HL-60 (cell line): Measurements from ENCODE around the gene LOXL3.

Source experiments
- DNase-seq, 2 experiments: peaks; one replicate each; pipeline ENCODE4 v3.0.0-alpha.2; 2010 to 2020; ENCODE audit warnings: low read depth in 1 of 2, low spot score in 1 of 2
- H3K27ac ChIP-seq: fragments of 250-450 bp; sonication (Bioruptor Pico); replicated peaks from 2 replicates; pipeline ENCODE4 v1.5.1; 2020; ENCODE audit warnings: mild to moderate bottlenecking, moderate library complexity
- H3K27me3 ChIP-seq: fragments of 250-450 bp; sonication (Bioruptor Pico); 2 replicates; pipeline ENCODE4 v1.5.1; 2021; ENCODE audit warnings: mild to moderate bottlenecking, moderate library complexity; ENCODE audit not compliant: insufficient read depth, poor library complexity, severe bottlenecking
- H3K4me3 ChIP-seq: replicated peaks from 2 replicates; pipeline ENCODE4 v1.5.1; 2011; ENCODE audit warnings: mild to moderate bottlenecking, control low read depth, low read length; ENCODE audit not compliant: insufficient read depth
- GABPA ChIP-seq: IDR thresholded peaks from 2 replicates; pipeline ENCODE4 v1.6.1; 2012; ENCODE audit warnings: low read depth
- POLR2AphosphoS5 ChIP-seq: IDR thresholded peaks from 2 replicates; pipeline ENCODE4 v1.6.1; 2012; ENCODE audit warnings: low read depth
- SPI1 ChIP-seq: IDR thresholded peaks from 2 replicates; pipeline ENCODE4 v1.6.1; 2012; ENCODE audit warnings: low read depth, mild to moderate bottlenecking, borderline replicate concordance
- TF ChIP-seq, protein P1 (sequence below): IDR thresholded peaks from one replicate; pipeline ENCODE4 v1.5.1; 2011; ENCODE audit warnings: low read length, control low read depth, inconsistent platforms; ENCODE audit not compliant: insufficient read depth
- TF ChIP-seq, protein P2 (sequence below): IDR thresholded peaks from 2 replicates; pipeline ENCODE4 v1.6.1; 2012; ENCODE audit warnings: low read depth; ENCODE audit not compliant: insufficient replicate concordance

Gene LOXL3

DNA sequence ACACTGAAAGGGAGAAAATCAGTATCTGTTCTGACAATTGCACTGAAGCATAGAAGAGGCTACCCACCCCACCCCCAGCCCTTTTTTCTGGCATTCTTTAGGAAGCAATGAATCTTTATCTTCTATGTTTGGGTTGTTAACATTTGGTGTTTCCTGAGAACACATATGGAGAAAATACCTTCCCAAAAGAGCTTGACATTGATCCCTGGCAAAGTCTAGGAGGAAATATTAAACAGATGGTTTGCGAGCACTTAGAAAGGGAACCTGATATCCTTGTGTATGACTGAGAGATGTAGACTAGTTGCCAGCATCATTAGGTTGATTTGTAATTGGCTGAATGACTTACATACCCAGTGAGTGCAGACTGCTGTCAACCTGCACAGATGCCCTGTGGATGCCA lies 43.7 kb upstream of the LOXL3 start:
- DNase-seq: no peak
- peaks cover 3% of the 10 kb centered on the region for H3K27me3 ChIP-seq
- TF ChIP-seq GABPA (no peak), SPI1 (no peak), POLR2AphosphoS5 (no peak)
- TF ChIP-seq, protein P1, sequence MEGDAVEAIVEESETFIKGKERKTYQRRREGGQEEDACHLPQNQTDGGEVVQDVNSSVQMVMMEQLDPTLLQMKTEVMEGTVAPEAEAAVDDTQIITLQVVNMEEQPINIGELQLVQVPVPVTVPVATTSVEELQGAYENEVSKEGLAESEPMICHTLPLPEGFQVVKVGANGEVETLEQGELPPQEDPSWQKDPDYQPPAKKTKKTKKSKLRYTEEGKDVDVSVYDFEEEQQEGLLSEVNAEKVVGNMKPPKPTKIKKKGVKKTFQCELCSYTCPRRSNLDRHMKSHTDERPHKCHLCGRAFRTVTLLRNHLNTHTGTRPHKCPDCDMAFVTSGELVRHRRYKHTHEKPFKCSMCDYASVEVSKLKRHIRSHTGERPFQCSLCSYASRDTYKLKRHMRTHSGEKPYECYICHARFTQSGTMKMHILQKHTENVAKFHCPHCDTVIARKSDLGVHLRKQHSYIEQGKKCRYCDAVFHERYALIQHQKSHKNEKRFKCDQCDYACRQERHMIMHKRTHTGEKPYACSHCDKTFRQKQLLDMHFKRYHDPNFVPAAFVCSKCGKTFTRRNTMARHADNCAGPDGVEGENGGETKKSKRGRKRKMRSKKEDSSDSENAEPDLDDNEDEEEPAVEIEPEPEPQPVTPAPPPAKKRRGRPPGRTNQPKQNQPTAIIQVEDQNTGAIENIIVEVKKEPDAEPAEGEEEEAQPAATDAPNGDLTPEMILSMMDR: no peak
- TF ChIP-seq, protein P2, sequence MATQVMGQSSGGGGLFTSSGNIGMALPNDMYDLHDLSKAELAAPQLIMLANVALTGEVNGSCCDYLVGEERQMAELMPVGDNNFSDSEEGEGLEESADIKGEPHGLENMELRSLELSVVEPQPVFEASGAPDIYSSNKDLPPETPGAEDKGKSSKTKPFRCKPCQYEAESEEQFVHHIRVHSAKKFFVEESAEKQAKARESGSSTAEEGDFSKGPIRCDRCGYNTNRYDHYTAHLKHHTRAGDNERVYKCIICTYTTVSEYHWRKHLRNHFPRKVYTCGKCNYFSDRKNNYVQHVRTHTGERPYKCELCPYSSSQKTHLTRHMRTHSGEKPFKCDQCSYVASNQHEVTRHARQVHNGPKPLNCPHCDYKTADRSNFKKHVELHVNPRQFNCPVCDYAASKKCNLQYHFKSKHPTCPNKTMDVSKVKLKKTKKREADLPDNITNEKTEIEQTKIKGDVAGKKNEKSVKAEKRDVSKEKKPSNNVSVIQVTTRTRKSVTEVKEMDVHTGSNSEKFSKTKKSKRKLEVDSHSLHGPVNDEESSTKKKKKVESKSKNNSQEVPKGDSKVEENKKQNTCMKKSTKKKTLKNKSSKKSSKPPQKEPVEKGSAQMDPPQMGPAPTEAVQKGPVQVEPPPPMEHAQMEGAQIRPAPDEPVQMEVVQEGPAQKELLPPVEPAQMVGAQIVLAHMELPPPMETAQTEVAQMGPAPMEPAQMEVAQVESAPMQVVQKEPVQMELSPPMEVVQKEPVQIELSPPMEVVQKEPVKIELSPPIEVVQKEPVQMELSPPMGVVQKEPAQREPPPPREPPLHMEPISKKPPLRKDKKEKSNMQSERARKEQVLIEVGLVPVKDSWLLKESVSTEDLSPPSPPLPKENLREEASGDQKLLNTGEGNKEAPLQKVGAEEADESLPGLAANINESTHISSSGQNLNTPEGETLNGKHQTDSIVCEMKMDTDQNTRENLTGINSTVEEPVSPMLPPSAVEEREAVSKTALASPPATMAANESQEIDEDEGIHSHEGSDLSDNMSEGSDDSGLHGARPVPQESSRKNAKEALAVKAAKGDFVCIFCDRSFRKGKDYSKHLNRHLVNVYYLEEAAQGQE: no peak
- H3K27ac ChIP-seq: no peak overlapping the region
- H3K4me3 ChIP-seq: no peak overlapping the region

DNA sequence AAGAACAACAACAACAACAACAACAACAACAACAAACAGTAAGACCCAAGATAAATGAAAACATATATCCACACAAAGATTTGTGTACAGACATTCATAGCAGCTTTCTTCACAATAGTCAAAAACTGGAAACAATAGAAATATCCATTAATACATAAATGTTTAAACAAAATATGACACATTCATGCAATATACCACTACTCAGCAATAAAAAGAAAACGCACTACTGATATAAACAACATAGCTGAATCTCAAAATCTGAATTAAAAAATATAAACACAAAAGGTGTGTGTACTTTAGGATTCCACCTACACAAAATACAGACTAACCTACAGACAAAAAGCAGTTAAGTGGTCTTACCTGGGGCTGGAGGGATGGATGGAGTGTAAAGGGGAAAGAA lies 42.8 kb upstream of the LOXL3 start:
- TF ChIP-seq, protein P2: no peak
- TF ChIP-seq, protein P1: no peak
- no peak for TF ChIP-seq GABPA
- no peak for TF ChIP-seq SPI1
- TF ChIP-seq POLR2AphosphoS5: no peak
- Histone ChIP-seq H3K4me3 (no peak overlapping the region), H3K27ac (no peak overlapping the region), H3K27me3 (peaks cover 3% of the 10 kb centered on the region)
- no peak for DNase-seq

DNA sequence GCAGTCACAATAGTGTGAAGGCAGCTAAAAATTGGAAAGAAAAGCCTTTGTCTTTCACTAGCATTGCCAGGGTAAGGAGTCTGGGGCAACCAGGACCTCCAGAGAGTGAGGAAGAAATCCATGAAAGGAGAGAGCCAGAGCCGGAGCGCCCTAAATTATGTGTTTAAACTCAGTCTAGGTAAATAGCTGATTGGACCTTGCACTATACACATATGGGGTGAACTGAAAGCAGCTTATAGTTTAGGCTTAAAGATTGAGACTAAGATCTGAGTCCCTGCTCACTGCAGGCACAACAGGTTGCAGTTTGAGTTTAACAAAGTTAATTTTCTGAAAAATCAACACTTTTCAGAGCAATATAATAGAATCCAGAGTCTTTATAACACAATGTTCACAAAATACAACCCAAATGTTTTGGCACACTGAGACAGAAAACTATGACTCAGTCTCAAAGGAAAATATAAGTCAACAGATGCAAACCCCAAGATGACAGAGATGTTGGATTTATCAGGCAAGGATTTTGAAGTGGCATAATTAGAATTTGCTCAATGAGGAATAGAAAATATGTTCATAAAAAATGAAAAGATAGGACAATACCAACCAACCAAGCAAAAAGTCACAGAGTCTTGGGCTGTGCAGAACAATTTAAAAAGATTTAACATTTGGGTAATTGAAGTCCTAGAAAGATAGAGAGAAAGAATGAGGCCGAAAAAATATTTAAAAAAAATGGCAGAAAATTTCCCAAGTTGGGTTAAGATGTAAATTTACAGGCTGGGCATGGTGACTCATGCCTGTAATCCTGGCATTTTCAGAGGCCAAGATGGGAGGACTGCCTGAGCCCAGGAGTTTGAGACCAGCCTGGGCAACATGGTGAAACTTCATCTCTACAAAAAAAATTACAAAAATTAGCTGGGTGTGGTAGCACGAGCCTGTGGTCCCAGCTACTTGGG lies 40.4 kb upstream of the LOXL3 start:
- TF ChIP-seq, protein P1: no peak
- TF ChIP-seq, protein P2: no peak
- TF ChIP-seq SPI1 (no peak), POLR2AphosphoS5 (no peak), GABPA (no peak)
- peaks cover 3% of the 10 kb centered on the region for H3K27me3 ChIP-seq
- H3K27ac ChIP-seq: no peak overlapping the region
- no peak for DNase-seq
- H3K4me3 ChIP-seq: no peak overlapping the region
